GM18511 (cell line): ENCODE measurements around the gene RNU6-1.

Source experiments
- ATAC-seq: cut with Tn5 transposase; IDR thresholded peaks from one replicate; pipeline ENCODE4 v1.9.1; 2021; ENCODE audit warnings: mild to moderate bottlenecking, moderate library complexity; ENCODE audit not compliant: unreplicated experiment

Gene RNU6-1

DNA sequence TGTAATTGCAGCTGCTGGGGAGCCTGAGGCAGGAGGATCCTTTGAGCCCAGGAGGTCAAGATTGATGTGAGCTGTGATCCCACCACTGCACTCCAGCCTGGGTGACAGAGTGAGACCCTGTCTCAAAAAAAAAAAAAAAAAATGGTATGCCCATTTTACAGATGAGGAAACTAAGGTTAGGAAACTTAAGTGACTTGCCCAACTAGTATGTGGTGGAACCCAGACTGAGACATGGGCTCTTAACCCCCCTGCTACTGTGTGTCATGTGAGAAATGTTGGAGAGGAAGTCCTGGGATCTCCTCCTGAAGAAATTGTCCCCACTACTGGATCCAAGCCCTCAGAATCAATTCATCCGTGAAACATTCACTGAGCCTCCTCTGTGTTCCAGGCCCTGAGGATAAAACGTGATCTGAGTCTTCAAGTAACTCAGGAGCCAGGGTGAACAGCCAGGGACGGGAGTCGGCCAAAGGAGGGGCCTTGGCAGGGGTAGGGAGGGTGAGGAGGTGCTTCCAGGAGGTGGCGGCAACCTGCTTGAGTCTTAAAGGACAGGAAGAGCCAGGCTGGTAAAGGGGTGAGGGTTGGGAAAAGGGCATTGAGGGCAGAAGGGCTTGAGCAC, 19.6 kb upstream of the RNU6-1 start:
- ATAC-seq, result no peak

DNA sequence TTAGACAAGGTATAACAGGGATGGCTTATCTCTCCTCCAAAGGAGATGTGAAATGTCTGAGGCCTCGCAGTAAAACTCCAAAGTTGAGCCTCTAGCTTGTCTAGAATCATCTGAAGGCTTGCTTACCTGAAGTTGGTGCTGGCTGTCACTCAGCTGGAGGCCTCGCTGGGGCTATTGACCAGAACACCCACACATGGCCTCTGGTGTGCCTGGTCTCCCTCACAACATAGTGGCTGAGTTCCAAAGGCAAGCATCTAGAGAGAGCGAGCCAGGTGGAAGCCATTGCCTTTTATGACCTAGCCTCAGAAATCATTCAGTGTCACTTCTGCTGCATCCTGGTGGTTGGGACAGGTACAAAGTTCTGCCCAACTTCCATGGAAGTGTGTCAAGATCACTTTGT, 17.4 kb upstream of the RNU6-1 start:
- ATAC-seq, result no peak

DNA sequence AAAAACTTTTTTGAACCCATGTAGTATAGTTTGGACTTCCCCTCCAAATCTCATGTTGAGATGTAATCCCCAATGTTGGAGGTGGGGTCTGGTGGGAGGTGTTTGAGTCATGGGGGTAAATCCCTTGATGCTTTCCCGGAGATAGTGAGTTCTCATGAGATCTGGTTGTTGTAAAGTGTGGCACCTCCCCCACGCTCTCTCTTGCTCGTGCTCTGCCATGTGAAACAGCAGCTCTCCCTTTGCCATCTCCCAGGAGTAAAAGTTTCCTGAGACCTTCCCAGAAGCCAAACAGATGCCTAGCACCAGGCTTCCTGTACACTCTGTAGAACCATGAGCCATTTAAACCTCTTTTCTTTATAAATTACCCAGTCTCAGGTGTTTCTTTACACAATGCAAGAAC, 16.0 kb upstream of the RNU6-1 start:
- no peak for ATAC-seq

DNA sequence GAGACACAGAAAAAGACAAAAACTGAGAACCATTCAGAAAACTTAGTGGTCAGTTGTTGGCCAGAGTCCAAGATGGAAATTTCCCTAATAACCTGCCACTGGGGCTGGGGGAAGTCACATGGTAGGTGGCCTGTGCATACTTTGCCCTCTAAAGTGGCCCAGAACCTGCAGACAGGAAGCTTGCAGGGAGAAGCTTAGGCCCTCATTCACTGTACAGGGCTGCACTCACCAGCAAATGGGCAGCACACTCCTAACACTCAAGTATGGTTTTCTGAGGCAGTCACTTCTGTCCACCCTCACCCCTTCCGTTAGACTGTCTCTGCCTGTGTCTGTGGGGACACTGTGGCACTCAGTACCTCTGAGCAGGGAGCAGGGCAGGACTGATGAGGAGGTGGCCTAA, 14.5 kb upstream of the RNU6-1 start:
- no peak for ATAC-seq

DNA sequence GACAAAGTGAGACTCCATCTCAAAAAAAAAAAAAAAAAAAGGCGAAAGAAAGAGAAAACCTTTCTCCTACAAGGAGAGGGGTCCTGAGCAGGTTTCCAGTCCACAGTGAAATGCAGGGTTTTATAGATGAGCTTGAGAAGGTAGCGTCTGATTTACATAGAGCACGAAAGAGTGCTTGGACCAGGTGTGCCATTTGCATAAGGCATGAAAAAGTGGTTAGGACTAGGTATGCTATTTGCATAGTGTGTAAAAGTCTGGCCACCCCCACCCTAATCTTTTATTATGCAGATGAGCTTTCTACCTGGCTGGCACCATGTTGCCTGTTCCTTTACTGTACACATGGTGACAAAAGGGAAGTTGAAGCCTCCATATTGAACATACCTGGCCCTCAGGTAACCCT, 13.6 kb upstream of the RNU6-1 start:
- ATAC-seq, result no peak

DNA sequence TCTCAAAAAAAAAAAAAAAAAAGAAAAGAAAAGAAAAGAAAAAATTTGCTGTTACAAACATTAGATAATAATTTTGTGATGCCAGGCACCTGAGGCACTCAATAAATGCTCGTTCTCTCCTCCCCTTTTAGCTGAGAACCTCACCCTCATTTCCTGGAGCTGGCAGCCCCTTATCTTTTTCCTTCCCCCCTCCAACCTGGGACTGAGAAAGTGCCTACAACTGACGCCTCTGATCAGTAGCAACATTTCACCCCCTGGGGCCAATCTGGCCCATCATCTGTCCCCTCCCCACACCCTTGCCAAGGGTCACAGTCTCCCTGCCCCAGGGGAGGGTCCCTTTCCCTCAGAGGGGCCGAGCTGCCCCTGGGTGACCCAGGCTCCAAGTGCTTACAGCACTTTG, 12.6 kb upstream of the RNU6-1 start:
- ATAC-seq, result no peak

DNA sequence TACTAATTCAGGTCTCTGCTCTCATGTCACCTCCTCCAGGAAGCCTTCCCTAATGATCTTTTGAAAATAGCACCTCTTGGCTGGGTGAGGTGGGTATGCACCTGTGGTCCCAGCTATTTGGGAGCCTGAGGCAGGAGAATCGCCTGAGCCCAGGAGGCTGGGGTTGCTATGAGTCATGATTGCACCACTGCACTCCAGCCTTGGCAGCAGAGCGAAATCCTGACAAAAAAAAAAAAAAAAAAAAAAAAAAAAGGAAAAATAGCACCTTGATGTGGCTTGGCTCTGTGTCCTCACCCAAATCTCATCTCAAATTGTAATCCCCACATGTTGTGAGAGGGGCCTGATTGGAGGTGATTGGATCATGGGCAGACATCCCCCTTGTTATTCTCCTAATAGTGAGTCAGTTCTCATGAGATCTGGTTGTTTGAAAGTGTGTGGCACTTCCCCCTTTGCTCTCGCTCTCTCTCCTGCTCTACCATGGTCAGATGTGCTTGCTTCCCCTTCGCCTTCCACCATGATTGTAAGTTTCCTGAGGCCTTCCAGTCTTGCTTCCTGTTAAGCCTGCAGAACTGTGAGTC, 11.2 kb upstream of the RNU6-1 start:
- no peak for ATAC-seq

DNA sequence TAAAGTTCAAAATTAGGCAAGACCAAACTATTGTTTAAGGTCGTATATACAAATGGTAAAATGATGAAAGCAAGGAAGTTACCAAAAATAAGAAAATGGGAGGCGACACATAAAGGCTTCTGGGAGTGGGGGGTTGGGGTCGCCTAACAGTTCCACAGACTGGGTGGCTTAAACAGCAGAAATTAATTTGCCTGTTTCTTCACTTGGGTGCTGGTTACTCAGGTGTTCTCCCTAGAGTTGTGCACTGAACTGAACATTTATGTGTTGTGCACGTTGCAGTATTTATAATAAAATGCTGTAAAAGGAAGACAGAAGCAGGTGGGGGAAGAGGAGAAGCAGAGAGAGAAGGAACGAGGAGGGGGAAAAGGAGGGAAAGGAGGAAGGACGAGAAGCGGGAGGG, 10.5 kb upstream of the RNU6-1 start:
- ATAC-seq, result no peak

DNA sequence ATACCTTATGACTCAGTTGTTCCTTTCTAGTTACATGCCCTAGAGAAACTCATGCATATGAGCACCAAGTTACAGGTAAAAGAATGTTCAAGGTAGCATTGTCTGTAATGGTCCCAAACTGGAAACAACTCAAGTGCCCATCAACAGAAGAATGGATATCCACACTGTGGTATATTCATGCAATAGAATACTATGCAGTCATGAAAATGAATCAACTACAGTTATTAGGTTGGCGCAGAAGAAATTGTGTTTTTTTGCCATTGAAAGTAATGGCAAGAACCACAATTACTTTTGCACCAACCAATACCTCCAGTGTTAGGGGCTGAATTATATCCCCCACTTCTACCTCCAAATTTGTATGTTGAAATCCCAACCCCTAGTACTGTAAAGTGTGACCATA, 9.7 kb upstream of the RNU6-1 start:
- ATAC-seq, result no peak

DNA sequence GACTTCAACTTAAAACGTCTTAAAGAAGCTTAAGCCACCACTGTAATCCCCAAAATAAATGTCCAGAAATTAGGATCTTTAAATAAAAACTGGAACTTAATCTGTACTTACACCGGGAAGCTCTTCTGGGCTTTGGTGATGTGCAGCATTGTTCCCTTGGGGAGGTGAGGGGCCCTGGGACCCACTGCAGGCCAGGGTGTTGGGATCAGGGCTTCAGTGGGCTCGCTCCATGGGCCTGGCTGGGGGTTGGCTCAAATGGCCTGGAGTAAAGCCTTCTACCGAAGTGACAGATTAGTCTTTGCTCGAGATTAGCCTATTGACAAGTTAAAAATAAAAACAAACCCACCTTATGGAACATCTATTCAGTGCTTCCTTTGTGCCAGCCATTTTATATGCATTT, 6.1 kb upstream of the RNU6-1 start:
- no peak for ATAC-seq

DNA sequence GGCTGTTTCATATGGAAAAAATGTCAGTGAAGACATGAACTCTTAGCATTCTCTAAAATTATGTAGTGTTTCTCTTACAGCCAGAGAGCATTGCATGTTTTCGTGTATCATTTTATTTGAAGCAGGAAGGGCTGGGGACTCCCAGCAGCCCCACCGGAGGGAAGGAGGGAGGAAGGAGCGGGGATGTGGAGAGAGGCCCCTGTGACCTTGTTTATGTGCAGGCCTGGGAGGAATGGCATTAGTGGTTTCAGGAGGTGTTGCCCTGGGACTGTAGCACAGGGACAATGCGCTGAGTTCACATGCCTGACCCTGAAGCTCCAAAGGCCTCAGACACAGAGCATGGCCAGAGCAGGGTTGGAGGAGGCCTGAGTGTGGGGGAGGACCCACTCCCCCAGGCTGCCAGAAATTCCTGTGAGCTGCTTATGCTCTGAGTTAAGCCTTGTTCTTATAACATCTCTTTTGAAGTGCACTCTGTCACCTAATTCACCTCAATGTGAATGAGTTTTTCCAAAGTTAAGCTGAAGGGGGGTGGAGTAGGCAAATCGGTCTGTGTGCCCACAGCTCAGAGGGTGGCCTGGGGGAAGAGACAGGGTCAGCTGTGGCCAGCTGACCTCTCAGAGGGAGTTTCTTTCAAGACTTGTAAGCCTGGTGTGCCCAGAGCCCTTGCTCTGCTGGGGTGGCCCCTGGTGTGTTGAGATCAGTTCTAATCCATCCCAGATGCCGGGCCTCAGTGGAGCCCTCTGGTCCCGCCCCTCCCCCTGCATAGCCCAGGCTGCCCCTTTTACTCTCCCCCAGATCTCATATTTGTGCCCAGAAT, 3.9 kb upstream of the RNU6-1 start:
- ATAC-seq, result no peak

DNA sequence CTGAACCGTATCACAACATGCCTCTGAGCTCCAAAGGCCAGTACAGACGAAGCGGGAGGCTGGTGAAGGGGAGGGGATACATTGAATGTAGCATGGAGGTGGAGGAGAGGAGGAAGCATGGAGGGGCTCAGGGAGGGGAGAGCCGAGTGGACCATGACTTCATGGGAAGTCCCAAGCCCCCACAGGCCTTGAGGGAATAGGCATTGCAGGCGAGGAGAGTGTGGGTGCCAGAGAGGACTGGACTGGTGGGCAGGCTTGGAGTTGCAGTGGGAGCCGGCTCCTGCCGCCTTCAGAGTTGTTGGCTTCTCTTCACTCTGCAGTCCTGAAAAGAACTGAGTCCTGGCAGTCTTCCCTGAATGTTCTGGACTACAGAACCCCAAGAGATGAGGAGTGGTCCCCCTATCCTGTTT, 3.3 kb upstream of the RNU6-1 start:
- ATAC-seq, result no peak

DNA sequence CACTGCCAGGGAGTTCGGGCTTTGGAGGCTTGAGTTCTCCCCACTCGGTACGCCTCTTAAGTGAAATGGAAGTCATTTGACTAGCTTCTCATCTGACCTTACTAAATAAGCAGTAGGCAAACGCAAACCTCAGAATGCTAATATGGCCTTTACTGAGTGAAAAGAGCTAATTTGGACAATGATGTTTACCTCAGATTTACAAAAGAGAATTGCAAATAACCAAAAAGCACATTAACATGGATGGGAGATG, 1.6 kb upstream of the RNU6-1 start:
- ATAC-seq, result no peak

DNA sequence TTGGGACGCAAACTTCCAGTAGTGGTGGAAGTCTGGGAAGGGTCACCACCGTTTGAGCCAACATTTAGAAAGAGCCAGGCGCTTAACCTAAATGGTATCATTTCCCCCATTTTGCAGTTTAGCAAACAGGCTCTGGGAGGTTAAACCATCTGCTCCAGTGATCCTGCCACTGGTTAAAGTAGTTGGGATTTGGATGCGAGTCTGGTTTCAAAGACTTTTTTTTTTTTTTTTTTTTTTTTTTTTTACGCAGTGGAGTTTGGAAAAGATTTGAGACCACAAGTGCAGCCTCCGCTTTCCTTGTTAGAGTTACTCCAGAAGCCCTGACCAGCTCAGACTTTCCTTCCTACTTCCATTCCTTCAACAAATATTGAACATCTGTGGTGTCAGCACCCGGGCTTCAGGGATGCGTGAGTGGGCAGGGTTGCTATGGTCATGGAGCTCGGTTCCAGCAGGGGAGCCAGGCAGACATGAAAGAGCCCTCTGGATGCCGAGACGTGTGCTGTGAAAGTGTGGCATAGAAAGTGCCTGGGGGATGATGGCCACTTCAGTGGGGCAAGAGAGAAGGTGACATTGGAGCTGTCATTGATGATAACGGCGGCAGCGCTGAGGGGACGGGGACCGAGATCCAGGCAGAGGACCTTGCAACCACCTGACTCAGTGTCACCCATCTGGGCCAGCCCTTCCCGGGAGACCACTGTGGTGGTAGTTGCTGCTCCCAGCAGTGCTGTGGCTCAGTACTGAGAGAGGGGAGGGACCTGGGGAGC, 1.1 kb upstream of the RNU6-1 start:
- no peak for ATAC-seq

DNA sequence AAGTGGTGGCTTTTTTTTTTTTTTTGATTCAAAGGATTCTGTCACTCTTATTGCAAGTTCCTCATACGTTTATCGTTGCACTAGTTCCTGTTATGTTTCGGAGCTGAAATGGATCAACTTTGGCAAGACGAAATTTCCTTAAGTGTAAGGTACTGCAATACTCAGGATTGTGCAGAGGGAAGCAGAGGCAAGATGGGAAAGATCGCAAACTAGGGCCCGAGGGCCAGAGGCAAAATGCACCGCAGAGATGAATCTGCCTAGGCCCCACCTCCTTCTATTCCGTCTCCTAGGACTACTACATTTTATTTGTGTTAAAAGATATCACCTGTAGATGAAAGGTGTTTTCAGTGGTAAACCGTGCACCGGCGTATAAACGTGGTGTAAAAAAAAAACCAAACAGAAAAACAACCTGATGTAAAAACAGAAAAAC, 331 bp downstream of the RNU6-1 start:
- peak; percentile 24 for ATAC-seq

DNA sequence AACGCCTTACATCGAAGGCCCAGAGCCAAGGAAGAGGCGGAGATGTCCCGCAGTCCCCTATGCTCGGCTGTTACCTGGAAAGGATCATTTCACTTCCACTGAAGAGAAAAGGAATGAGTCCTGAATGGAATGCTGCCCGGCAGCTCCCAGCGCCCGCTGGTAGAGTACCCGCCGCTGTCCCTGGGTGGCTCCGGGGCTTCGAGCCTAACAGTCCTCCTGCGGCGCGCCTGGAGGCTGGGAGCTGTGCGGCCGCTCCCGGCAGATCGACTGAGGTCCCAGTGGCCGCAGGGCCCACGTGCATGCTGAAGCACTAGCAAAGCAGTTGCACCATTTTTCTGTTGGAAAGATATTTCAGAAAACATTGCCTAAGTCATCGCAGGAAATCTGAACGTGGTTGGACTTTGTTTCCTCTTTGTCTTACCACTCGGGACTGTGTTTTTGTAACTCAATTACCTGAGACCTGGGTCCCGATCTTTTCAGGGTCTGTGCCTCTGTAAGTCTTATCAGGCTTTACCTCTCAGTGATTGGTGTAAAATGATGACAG, 984 bp downstream of the RNU6-1 start:
- ATAC-seq, result no peak

DNA sequence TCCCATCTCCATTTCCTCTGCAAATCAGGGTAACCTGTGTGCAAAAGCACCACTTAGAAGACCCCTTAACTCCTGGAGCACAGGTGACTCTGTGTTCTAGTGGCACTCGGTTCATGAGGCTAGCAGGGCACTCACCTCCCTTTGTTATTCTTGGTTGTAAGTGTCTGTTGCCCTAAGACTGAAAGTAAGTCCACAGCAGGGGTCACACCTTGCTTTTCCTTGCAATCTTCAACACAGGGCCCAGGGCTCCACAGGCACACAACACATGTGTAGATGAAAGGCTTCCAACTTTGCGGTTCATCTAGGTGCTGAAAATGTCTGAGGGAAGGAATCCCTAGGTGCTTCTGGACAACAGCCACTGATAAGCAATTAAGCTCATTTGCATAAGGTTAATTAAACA, 2.9 kb downstream of the RNU6-1 start:
- ATAC-seq, result no peak

DNA sequence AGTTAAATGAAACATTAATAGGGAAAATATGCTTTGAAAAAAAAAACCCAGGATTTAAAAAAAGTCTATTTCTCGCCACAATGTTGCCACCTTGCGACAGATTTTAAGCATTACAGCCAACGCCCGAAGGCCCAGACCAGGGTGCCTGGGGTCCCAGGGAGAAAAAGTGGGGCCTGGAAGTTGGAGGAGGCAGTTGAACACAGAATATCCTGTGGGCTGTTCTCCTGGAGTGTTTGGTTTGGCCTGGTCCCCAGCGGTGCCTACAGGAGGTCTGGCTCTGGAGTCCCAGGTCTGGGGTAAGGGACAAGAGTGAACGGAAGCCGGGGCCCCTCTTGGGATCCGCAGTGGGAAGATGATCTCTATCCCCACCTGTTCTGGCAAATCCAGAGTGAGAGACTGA, 3.4 kb downstream of the RNU6-1 start:
- ATAC-seq, result no peak

DNA sequence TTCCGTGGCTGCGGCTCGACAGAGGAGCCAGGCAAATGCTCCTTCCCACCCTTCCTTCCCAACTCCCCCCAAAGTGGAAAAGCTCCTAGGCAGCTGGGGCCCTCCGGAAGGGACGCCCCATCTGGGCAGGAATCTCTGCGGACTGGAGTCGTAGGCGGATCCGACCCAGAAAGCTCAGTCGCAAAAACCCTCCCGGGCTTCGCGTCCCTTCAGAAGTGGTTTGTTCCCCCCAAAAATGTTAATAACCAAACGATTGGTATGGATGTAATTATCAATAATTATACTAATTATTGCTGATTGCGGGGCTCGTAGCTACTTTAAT, 3.8 kb downstream of the RNU6-1 start:
- ATAC-seq, result no peak

DNA sequence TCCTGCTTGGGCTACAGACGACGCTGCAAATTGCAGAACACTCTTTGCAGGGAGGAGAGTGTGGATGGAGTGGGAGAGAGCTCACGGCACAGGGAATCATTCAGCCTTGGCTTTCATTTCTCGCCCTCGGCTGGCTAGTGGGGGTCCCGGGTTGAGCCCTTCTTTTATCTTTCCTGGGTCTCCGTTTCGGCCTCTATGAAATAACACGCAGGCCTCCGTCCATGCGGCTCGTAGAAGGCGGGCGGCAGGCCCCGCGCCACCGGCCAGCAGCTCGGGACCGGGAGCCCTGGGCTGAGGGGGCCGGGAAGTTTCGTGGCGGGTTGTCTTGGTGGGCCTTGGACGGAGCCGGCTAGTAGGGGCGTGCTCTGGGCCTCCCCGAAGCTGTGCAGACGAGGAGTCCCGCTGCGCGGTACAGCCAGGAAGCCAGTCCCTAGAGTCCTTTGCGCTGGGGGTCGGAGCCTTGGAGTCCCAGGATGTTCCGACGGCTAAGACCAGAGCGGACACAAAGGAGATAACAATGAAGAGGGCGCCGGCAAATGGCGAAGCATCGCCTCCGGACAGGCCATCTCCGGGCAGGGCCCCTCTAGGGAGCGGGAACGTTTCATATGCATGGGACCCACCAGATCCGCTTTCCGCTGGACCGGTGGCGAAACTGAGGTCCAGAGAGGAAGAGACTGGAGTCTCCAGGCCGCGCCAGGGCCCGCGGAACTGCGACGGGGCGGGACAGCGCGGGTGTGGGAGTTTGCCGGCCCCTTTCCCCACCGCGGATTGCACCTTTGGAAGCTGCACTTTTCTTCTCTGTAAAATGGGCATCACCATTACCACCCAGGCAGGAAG, 4.3 kb downstream of the RNU6-1 start:
- no peak for ATAC-seq
